ENCODE results near the gene CUEDC2.

- TF ChIP-seq, protein P1, sequence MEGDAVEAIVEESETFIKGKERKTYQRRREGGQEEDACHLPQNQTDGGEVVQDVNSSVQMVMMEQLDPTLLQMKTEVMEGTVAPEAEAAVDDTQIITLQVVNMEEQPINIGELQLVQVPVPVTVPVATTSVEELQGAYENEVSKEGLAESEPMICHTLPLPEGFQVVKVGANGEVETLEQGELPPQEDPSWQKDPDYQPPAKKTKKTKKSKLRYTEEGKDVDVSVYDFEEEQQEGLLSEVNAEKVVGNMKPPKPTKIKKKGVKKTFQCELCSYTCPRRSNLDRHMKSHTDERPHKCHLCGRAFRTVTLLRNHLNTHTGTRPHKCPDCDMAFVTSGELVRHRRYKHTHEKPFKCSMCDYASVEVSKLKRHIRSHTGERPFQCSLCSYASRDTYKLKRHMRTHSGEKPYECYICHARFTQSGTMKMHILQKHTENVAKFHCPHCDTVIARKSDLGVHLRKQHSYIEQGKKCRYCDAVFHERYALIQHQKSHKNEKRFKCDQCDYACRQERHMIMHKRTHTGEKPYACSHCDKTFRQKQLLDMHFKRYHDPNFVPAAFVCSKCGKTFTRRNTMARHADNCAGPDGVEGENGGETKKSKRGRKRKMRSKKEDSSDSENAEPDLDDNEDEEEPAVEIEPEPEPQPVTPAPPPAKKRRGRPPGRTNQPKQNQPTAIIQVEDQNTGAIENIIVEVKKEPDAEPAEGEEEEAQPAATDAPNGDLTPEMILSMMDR (IDR thresholded peaks at IDR 0.05) = peak in 2 of 5 experiments; percentile 99 to 100
- TF ChIP-seq POLR2A (IDR thresholded peaks at IDR 0.05) (peak; percentile 18 to 75), EP300 (IDR thresholded peaks at IDR 0.05) (peak; percentile 63 to 91)
These were observed 38.1 kb downstream of the CUEDC2 start for GRCh38 chr10:102394079-102394800.

All from tibial nerve (tissue), 4 donors.